IMR-90 (cell line): Measurements from ENCODE around the gene TDRD5. TPM values are rescaled to one million over a fixed set of nuclear protein-coding genes. Genes with fewer than 3 reads are reported as not detected.

Experiments
- ATAC-seq: fragments of 200-7000 bp; cut with Tn5 transposase; 2 replicates; pipeline ENCODE4 v1.9.1; 2020; ENCODE audit warnings: low read depth, mild to moderate bottlenecking, moderate library complexity
- BruUV-seq: library from RNA; stranded (reverse); fragments of 400-500 nt; replicated peaks from 2 replicates; lab custom pipeline; 2021; lab: Mats Ljungman, UMichigan
- CTCF ChIA-PET: fragments of 300-600 bp; formaldehyde crosslinking; extraction: SDS; loops from one replicate; lab custom pipeline; 2021; ENCODE audit warnings: antibody characterized with exemption; lab: Yijun Ruan, JAX
- POLR2A ChIA-PET: fragments of 300-600 bp; sonication (Branson Sonifier 250); formaldehyde crosslinking; loops from one replicate; lab custom pipeline; 2022; ENCODE audit warnings: antibody characterized with exemption; ENCODE audit not compliant: unreplicated experiment; lab: Charles Lee
- DNase-seq: peaks from one replicate; pipeline ENCODE4 v3.0.0; 2013
- H2AFZ ChIP-seq: replicated peaks from 2 replicates; pipeline ENCODE3; 2013; ENCODE audit warnings: low read length, mild to moderate bottlenecking; ENCODE audit not compliant: poor library complexity
- H2AK5ac ChIP-seq: 2 replicates; pipeline ENCODE4 v1.6.1; 2013; ENCODE audit warnings: low read depth, low read length, inconsistent platforms
- H2AK9ac ChIP-seq: replicated peaks from 2 replicates; pipeline ENCODE3; 2013; ENCODE audit warnings: mild to moderate bottlenecking, low read depth, low read length, moderate library complexity; ENCODE audit not compliant: poor library complexity
- H2BK120ac ChIP-seq: 2 replicates; pipeline ENCODE4 v1.6.1; 2013; ENCODE audit warnings: low read depth, low read length, inconsistent platforms
- H2BK15ac ChIP-seq: 3 replicates; pipeline ENCODE4 v1.6.1; 2013; ENCODE audit warnings: low read depth, low read length, inconsistent platforms
- H2BK20ac ChIP-seq: 2 replicates; pipeline ENCODE4 v1.6.1; 2013; ENCODE audit warnings: low read depth, mild to moderate bottlenecking, inconsistent platforms, low read length, moderate library complexity
- H2BK5ac ChIP-seq: 2 replicates; pipeline ENCODE4 v1.6.1; 2013; ENCODE audit warnings: mild to moderate bottlenecking, low read depth, low read length, inconsistent platforms; ENCODE audit not compliant: poor library complexity, severe bottlenecking
- H3K14ac ChIP-seq: replicated peaks from 2 replicates; pipeline ENCODE4 v1.6.1; 2013; ENCODE audit warnings: low read depth, low read length, inconsistent platforms
- H3K18ac ChIP-seq: 2 replicates; pipeline ENCODE4 v1.6.1; 2013; ENCODE audit warnings: low read depth, low read length, control low read depth
- H3K23ac ChIP-seq: 2 replicates; pipeline ENCODE4 v1.6.1; 2013; ENCODE audit warnings: low read depth, low read length, inconsistent platforms
- H3K27ac ChIP-seq: 2 replicates; pipeline ENCODE4 v1.5.1; 2013; ENCODE audit warnings: mild to moderate bottlenecking, control low read depth, low read length; ENCODE audit not compliant: insufficient read depth
- H3K27me3 ChIP-seq: 2 replicates; pipeline ENCODE4 v1.6.1; 2013; ENCODE audit warnings: low read length; ENCODE audit not compliant: control insufficient read depth, insufficient read depth
- H3K36me3 ChIP-seq: 2 replicates; pipeline ENCODE4 v1.6.1; 2013; ENCODE audit warnings: low read length, mixed read lengths; ENCODE audit not compliant: control insufficient read depth, insufficient read depth
- H3K4ac ChIP-seq: 2 replicates; pipeline ENCODE4 v1.6.1; 2013; ENCODE audit warnings: low read depth, low read length, inconsistent platforms
- H3K4me1 ChIP-seq: 2 replicates; pipeline ENCODE4 v1.6.1; 2013; ENCODE audit warnings: low read length, mixed read lengths; ENCODE audit not compliant: control insufficient read depth, insufficient read depth
- H3K4me2 ChIP-seq: 2 replicates; pipeline ENCODE4 v1.6.1; 2013; ENCODE audit warnings: low read depth, mild to moderate bottlenecking, control low read depth, low read length, moderate library complexity
- H3K4me3 ChIP-seq: 2 replicates; pipeline ENCODE4 v1.5.1; 2013; ENCODE audit warnings: low read depth, mild to moderate bottlenecking, control low read depth, low read length, moderate library complexity; ENCODE audit not compliant: insufficient read depth
- H3K56ac ChIP-seq: 2 replicates; pipeline ENCODE4 v1.6.1; 2013; ENCODE audit warnings: low read length, inconsistent platforms; ENCODE audit not compliant: insufficient read depth; ENCODE audit errors: extremely low read depth
- H3K79me1 ChIP-seq, 2 experiments: 2 replicates each; pipeline ENCODE4 v1.6.1; 2013; ENCODE audit warnings: low read length in 2 of 2, inconsistent platforms in 1 of 2, low read depth in 1 of 2
- H3K9ac ChIP-seq: 2 replicates; pipeline ENCODE4 v1.6.1; 2013; ENCODE audit warnings: low read depth, low read length, control low read depth
- H3K9me1 ChIP-seq: 2 replicates; pipeline ENCODE4 v1.6.1; 2013; ENCODE audit warnings: low read length, inconsistent platforms; ENCODE audit not compliant: insufficient read depth
- H3K9me3 ChIP-seq: 2 replicates; pipeline ENCODE4 v1.6.1; 2013; ENCODE audit warnings: low read length; ENCODE audit not compliant: control insufficient read depth, insufficient read depth
- H4K20me1 ChIP-seq: 2 replicates; pipeline ENCODE4 v1.6.1; 2013; ENCODE audit warnings: low read length, inconsistent platforms; ENCODE audit not compliant: insufficient read depth
- H4K5ac ChIP-seq: 2 replicates; pipeline ENCODE4 v1.6.1; 2013; ENCODE audit warnings: mild to moderate bottlenecking, low read depth, low read length, control low read depth
- H4K8ac ChIP-seq, 2 experiments: 2 replicates each; pipeline ENCODE4 v1.6.1; 2013; ENCODE audit warnings: low read depth in 2 of 2, low read length in 2 of 2, control low read depth in 1 of 2, inconsistent platforms in 1 of 2
- H4K91ac ChIP-seq: 2 replicates; pipeline ENCODE4 v1.6.1; 2013; ENCODE audit warnings: low read depth, low read length, inconsistent platforms; ENCODE audit not compliant: insufficient read depth
- CTCF ChIP-seq: conservative IDR thresholded peaks from 2 replicates; pipeline ENCODE4 v1.5.1; 2012; ENCODE audit warnings: mild to moderate bottlenecking, low read depth, low read length, improper control_type of control experiment
- MAFK ChIP-seq: IDR thresholded peaks from 2 replicates; pipeline ENCODE4 v1.6.1; 2012; ENCODE audit warnings: low read depth, low read length, improper control_type of control experiment
- USF2 ChIP-seq: fragments of 150-350 bp; IDR thresholded peaks from 2 replicates; pipeline ENCODE4 v1.6.1; 2017; ENCODE audit warnings: mild to moderate bottlenecking, antibody characterized with exemption, low read length, low read depth
- WGBS, 2 experiments: methylation state at CpG; one replicate each; pipeline versions ENCODE4 v1.1.5 to v1.1.7; 2013; ENCODE audit warnings: missing lambda C conversion rate in 2 of 2; ENCODE audit not compliant: insufficient read length in 1 of 2; ENCODE audit errors: extremely low coverage in 2 of 2; 5-methylcytosine and 5-hydroxymethylcytosine counted together
- dilution Hi-C: fragments of 300-500 bp; cut with HindIII; formaldehyde crosslinking; loops from one replicate; pipeline ENCODE4 v1.14.3; 2018; ENCODE audit warnings: low sequenced_read_pairs; ENCODE audit not compliant: unreplicated experiment
- in situ Hi-C: fragments of 300-500 bp; cut with MboI; formaldehyde crosslinking; loops from 3 replicates; pipeline ENCODE4 v1.14.3; 2019; ENCODE audit warnings: low sequenced_read_pairs, inconsistent platforms, mixed read lengths
- intact Hi-C: fragments of 100-400 bp; cut with micrococcal nuclease; formaldehyde crosslinking; loops from 2 replicates; pipeline ENCODE4 v1.10.0; 2022
- polyA plus RNA-seq, 3 experiments: library from polyadenylated mRNA; depleted of rRNA; stranded (reverse); fragments of >200 nt; gene quantifications; 2 replicates each; pipeline ENCODE4 v1.2.3, GENCODE V29; 2012; ENCODE audit warnings: low replicate concordance in 1 of 3
- total RNA-seq: library from RNA; depleted of rRNA; stranded (reverse); fragments of >200 nt; gene quantifications from 2 replicates; pipeline ENCODE4 v1.2.3, GENCODE V29; 2012

The TDRD5 gene
- total and polyA plus RNA-seq, 2 of the 4 experiments (the other 2 are of a cell fraction): not detected

- DNase-seq (no peak), ATAC-seq (peak; percentile 83)
- no peak overlapping the region for H2AK9ac ChIP-seq
- H4K91ac ChIP-seq: no peak overlapping the region
- H3K9ac ChIP-seq: no peak overlapping the region
- peaks cover 2% of the 10 kb centered on the region; the same call in 1 of the 2 replicates for H3K9me3 ChIP-seq
- H2BK5ac ChIP-seq: no peak overlapping the region
- no peak overlapping the region for H3K4ac ChIP-seq
- no peak overlapping the region for H3K56ac ChIP-seq
- no peaks in the 10 kb centered on the region for H3K9me1 ChIP-seq
- H3K14ac ChIP-seq: no peak overlapping the region
- H3K79me1 ChIP-seq: no peaks in the 10 kb centered on the region
- no peak overlapping the region for H2BK20ac ChIP-seq
- H4K5ac ChIP-seq: no peak overlapping the region
- H3K4me2 ChIP-seq: no peak overlapping the region; the same call in 1 of the 2 replicates
- in situ Hi-C loops (loop anchor here (25.0 kb wide), 1 partner anchor 324 kb away; no protein-coding TSS in a partner anchor), dilution Hi-C loops (no loop called here), intact Hi-C loops (no loop called here)
- H3K27me3 ChIP-seq: peaks cover 24% of the 10 kb centered on the region
- H2AK5ac ChIP-seq: no peak overlapping the region
- 0 out of 2 replicates have a peak, but pooled peaks have one; percentile 27 for TF ChIP-seq CTCF
- no peak for TF ChIP-seq USF2
- peak; percentile 3; the same call in 1 of the 2 replicates for TF ChIP-seq MAFK
- H2BK15ac ChIP-seq: no peak overlapping the region
- no peak overlapping the region for H3K27ac ChIP-seq
- H3K18ac ChIP-seq: no peak overlapping the region
- POLR2A ChIA-PET: interaction anchor here (0.6 kb wide), 1 partner anchor 39 kb away, joined by 11 read pairs; no protein-coding TSS in a partner anchor
- 5% methylated on average over 27 of the region's 60 CpGs; no CpG with 5 or more reads in 1 of the 2 experiments for WGBS, 2 experiments
- H3K36me3 ChIP-seq: no peaks in the 10 kb centered on the region
- BruUV-seq: no TSS peak
- H4K20me1 ChIP-seq: no peaks in the 10 kb centered on the region
- no peak overlapping the region for H4K8ac ChIP-seq
- H3K23ac ChIP-seq: no peak overlapping the region
- H2BK120ac ChIP-seq: no peak overlapping the region
- H2AFZ ChIP-seq: peak overlapping the region; percentile 61
- H3K4me3 ChIP-seq: no peak overlapping the region
- CTCF ChIA-PET: no interaction called here
- no peaks in the 10 kb centered on the region for H3K4me1 ChIP-seq
Observed at GRCh38 chr1:179586107-179586823, 5.4 kb upstream of the TDRD5 start.
